Stimulated activated CD4-positive, alpha-beta T cell treated with anti-CD3 and anti-CD28 coated beads, Interleukin-12 subunit alpha, Interleukin-12 subunit beta, amount 100 ng/mL, for 48 hours (primary cell): ENCODE data around the gene MSL3.

ENCODE experiments used
- DNase-seq, 3 donors: peaks; one replicate each; pipeline ENCODE4 v3.0.0-alpha.2; 2020; ENCODE audit warnings: low read depth in 2 of 3, low spot score in 1 of 3

Gene MSL3

GRCh38 chrX:11759172-11759460 lies 1.1 kb downstream of the MSL3 start:
- DNase-seq, result no peak

GRCh38 chrX:11759461-11760311 lies 1.6 kb downstream of the MSL3 start:
- peak; percentile 46 to 50 (median 49) for DNase-seq

DNA sequence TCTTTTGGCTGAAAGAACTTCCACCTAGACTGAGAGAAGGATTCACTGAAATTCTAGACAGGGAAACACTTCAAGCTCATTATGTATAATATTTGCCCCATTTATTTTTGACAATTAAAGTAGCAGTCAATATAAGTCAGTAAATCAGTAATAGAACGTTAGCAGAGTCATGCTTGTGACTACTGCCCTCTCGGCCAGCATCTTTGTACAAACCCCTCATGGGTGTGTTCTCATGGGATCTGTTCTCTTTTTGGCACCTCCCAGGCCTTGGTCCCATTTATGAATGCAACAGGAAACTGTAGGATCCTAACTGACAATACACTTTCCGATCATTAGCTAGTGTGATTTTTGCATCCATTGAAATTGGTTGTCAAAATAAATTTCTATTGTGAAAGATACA lies 2.9 kb downstream of the MSL3 start:
- no peak for DNase-seq

DNA sequence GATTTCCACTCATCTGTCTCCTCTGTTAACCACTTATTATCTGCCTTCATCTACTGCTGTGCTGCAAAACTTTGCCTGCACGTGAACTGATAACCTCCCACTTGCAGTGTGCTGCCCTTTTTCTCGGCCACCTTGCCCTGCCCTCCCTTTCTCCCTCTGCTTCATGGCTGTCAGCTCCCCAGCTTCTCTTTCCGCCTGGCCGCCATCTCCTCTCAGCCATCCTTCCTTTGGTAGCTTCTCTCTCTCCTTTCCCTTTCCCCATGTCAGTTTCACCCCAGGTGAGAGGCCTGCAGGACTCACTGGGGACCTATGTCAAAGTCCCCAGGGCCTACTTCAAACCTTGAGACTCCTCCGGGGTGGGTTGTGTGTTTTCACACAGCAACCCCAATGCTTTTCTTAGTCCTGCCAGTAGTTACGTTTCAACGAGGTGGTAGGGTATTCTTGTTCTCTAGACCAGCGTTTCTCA lies 6.6 kb downstream of the MSL3 start:
- DNase-seq, result no peak

- no peak for DNase-seq
Observed at GRCh38 chrX:11765449-11765848, 7.4 kb downstream of the MSL3 start.

- peak in 1 of 3 donors; percentile 7 for DNase-seq
Observed at GRCh38 chrX:11766487-11766886, 8.4 kb downstream of the MSL3 start.

DNA sequence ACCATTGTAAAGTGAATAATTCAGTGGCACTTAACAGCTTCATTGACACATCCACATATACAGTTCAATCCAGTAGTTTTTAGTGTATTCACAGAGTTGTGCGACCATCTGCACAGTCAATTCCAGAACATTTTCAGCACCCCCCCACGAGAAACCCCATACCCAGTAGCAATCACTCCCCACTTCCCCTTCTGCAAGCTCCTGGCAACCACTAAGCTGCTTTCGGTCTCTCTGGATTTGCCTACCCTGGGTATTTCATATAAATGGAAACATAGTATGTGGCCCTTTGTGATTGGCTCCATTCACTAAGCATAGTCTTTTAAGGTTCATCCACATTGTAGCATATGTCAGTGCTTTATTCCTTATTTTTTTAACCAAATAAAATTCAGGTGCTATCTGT lies 10.0 kb downstream of the MSL3 start:
- DNase-seq, result no peak

DNA sequence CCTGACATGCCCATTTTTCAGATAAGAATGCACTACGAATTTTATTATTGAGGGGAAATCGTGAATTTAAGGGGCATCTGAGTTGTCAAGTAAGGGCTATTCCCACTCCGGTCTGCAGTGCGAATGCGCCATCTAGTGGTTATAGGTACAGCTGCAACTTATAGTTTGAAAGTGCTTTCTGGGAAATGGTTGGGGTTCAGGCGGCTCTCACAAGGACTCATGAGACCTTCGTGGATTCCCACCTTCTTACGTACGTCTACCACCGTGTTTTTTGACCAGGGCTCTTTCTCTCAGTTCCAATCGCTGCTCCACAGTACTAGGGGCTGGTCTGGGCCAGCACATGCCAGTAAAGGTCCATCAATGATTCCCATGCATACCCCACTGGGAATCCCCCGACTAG lies 12.3 kb downstream of the MSL3 start:
- no peak for DNase-seq

DNA sequence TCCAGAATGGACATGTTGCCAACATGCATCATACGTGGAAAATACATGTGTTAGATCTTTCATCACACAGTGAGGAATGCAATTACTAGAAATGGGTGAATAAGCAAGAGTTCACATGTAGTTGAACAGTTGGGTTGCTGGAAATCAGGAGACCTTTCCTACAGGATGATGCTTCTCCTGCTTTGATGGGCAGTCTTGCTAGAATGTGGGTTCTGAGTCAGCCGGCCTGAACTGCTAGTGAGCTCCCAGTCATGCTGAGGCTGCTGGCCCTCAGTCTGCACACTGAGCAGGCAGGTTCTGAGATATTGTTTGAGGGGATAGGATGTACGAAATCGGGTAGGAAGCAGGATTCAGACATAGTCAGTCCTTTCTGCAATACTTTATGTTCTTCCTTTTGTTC lies 20.2 kb downstream of the MSL3 start:
- no peak for DNase-seq

DNA sequence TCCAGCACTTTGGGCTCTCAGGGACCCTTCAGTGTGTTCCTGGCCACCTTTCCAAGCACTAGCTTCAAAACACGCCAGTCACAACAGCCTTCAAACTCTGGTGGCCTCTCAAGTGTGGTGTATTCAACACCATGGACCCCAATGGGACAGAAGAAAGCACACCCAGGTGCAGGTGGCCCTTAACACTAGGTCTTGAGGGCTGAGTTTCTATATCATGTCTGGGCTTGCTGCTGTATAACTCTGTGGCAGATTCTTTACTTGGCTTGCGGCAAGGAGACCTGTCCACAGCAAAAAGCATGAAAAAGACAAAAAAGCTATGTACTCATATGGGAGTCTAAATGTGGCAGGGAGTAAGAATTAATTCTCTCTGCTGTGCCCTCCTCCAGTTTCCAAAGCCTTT lies 23.1 kb downstream of the MSL3 start:
- no peak for DNase-seq

DNA sequence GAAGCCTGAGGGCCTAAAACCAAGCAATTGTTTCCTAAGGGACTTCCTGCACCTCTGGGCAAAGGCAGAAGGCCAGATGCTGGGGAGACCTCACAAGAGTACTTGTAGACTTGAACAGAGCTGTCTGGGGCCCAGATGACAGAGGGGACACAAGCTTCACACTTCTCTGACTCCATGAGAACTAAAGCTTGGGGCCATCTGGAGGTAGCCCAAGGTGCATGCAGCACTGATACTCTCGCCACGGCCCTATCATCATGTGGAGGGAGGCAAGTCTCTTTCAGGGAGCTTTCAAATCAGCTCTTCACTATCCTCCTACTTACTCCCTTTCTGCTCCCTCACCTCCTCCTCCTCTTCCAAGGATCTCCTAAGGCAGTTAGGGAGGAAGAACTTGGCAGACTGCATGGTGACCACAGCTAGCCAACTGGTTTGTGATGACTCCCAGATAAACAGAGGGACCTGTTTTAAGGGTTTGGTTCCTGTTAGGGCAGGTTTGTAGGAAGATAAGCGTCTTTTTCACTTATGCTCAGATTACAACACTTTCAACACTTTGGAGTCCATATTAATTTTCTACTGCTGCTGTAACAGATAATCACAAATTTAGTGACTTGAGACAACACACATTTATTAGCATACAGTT lies 23.8 kb downstream of the MSL3 start:
- no peak for DNase-seq

DNA sequence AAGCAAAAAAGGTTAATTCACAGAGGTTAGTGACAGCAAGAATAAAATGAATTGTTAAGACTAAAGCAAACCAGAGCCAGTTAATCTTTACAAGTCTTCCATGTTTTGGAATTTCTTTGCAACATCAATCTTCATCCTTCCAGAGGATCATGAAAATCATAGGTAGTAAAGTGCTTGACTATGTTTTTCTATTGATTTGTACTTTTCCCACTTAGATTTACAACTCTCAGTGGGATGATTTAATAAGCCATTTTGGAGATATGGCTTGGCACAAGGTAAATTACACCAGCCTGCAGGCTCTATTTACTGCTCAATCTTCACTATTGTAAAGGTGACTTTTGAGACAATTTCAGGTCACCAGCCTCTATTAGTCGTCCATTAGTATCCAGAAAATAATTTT lies 26.5 kb downstream of the MSL3 start:
- no peak for DNase-seq

- no peak for DNase-seq
Observed at GRCh38 chrX:11786862-11787261, 28.8 kb downstream of the MSL3 start.

DNA sequence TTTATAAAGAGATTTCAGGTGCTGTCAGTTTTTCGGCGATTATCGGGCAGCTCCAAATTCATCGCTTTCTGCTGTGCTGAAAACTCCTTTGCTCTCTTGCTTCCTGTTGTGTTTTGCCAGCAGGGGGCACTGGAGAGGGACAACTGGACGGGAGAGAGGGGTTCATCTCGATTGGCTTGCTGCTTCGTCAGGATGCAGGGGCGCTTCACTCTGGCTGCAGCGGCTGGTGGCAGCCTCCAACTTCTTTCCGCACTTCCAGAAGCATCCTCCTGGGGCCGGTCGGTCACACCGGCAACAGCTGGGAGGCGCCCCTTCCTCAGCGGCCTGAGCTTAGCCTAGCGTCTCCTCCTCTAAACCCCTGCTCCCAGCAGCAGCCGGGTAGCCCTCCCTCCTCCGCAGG lies 29.5 kb downstream of the MSL3 start:
- DNase-seq, result peak; percentile 54 to 81 (median 66)

GRCh38 chrX:11789809-11790208 lies 31.8 kb downstream of the MSL3 start:
- no peak for DNase-seq

DNA sequence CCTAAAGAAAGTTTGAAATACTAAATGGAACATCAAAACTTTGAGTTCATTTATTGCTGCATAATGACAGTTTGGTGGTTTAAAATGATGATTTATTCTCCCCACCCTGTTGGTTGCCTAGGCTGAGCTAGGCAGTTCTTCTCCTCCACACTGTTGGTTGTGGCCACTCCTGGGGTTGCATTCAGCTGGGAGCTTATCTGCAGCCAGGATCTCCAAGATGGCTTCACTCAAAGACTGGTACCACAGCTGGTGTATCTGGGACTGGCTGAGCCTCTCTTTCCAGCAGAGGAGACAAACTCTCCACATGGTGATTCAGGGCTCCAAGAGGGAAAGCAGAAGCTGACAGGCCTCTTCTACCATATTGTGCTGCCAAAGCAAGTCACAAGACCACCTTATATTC lies 33.1 kb downstream of the MSL3 start:
- no peak for DNase-seq

GRCh38 chrX:11791537-11791936 lies 33.5 kb downstream of the MSL3 start:
- DNase-seq, result no peak

- peak; percentile 54 to 56 (median 55) for DNase-seq
Observed at GRCh38 chrX:11792461-11793421, 34.7 kb downstream of the MSL3 start.

GRCh38 chrX:11793734-11794133 lies 35.7 kb downstream of the MSL3 start:
- DNase-seq, result no peak

DNA sequence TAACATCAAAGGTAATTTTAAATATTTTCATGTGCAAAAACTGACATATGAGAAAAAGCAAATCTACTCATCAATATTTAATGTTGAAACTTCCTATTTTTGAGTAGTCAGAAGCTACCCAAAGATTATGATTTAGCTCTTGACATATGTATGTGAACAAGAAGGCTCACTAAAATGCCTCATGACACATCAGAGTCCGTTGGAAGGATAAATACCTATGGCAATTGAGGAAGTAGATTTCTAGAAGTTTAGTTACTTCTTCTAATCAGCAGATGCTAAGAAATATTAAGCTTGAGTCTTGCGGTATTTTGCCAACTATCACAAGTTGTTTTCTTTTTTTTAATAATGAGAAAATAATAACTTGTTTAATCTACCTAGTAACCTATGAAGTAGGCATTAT lies 55.3 kb downstream of the MSL3 start:
- no peak for DNase-seq
